GM12878 (cell line): ENCODE data around the gene C19orf18. TPM values are rescaled to one million over a fixed set of nuclear protein-coding genes. Genes with fewer than 3 reads are reported as not detected.

Source experiments
- ATAC-seq: fragments of 200-7000 bp; cut with Tn5 transposase; 3 replicates; pipeline ENCODE4 v1.9.1; 2020; ENCODE audit warnings: mild to moderate bottlenecking, moderate library complexity
- BruUV-seq: library from RNA; stranded (reverse); fragments of 400-500 nt; replicated peaks from 2 replicates; lab custom pipeline; 2021; lab: Mats Ljungman, UMichigan
- CTCF ChIA-PET: fragments of 300-600 bp; sonication (Branson Sonifier 250); formaldehyde crosslinking; extraction: SDS; loops from one replicate; lab custom pipeline; 2021; ENCODE audit warnings: inconsistent platforms; lab: Yijun Ruan, JAX
- POLR2A ChIA-PET: fragments of 350-600 bp; formaldehyde crosslinking; extraction: SDS; loops from one replicate; lab custom pipeline; 2021; ENCODE audit warnings: inconsistent platforms; lab: Charles Lee
- RAD21 ChIA-PET: fragments of 300-600 bp; sonication (Branson Sonifier 250); formaldehyde crosslinking; loops from one replicate; lab custom pipeline; 2023; ENCODE audit warnings: antibody characterized with exemption; ENCODE audit not compliant: unreplicated experiment; lab: Charles Lee
- SMC1A ChIA-PET: fragments of 300-600 bp; sonication (Branson Sonifier 250); formaldehyde crosslinking; loops from one replicate; lab custom pipeline; 2023; ENCODE audit not compliant: unreplicated experiment, uncharacterized antibody; lab: Charles Lee
- DNase-seq: peaks from one replicate; pipeline ENCODE4 v3.0.0-alpha.2; 2011; ENCODE audit warnings: low read depth, low spot score
- FAIRE-seq: peaks from 3 replicates; lab custom pipeline; 2011; peaks lifted over from hg19 to GRCh38; lab: Jason Lieb, UNC
- H2AFZ ChIP-seq: 2 replicates; pipeline ENCODE4 v1.6.0; 2011; ENCODE audit warnings: low read depth, low read length, control low read depth; ENCODE audit not compliant: control insufficient read depth
- H3K27ac ChIP-seq: 2 replicates; pipeline ENCODE4 v1.5.1; 2011; ENCODE audit warnings: control low read depth; ENCODE audit not compliant: control insufficient read depth, insufficient read depth
- H3K27me3 ChIP-seq, 2 experiments: replicated peaks in 1 of 2; 2 replicates each; pipeline versions ENCODE4 v1.6.0 to v1.6.1; 2011; ENCODE audit warnings: low read length in 1 of 2; ENCODE audit not compliant: control insufficient read depth in 2 of 2, insufficient read depth in 2 of 2
- H3K36me3 ChIP-seq, 2 experiments: 2 replicates each; pipeline ENCODE4 v1.5.1; 2011; ENCODE audit warnings: low read length in 1 of 2; ENCODE audit not compliant: control insufficient read depth in 2 of 2, insufficient read depth in 2 of 2
- H3K4me1 ChIP-seq: 2 replicates; pipeline ENCODE4 v1.6.1; 2011; ENCODE audit warnings: mild to moderate bottlenecking, low read length, moderate library complexity, mixed read lengths; ENCODE audit not compliant: control insufficient read depth, insufficient read depth
- H3K4me2 ChIP-seq: 2 replicates; pipeline ENCODE4 v1.6.0; 2011; ENCODE audit warnings: control low read depth; ENCODE audit not compliant: control insufficient read depth, insufficient read depth
- H3K4me3 ChIP-seq: fragments of 200-600 bp; sonication (generic); 2 replicates; pipeline ENCODE4 v1.5.1; 2016
- H3K79me2 ChIP-seq: 2 replicates; pipeline ENCODE4 v1.6.0; 2011; ENCODE audit warnings: low read length; ENCODE audit not compliant: control insufficient read depth, insufficient read depth
- H3K9ac ChIP-seq: 2 replicates; pipeline ENCODE4 v1.8.0; 2011; ENCODE audit warnings: low read length, control low read depth, mixed read lengths; ENCODE audit not compliant: control insufficient read depth, insufficient read depth
- H3K9me3 ChIP-seq: replicated peaks from 3 replicates; pipeline ENCODE4 v1.5.1; 2011; ENCODE audit warnings: mild to moderate bottlenecking, low read length; ENCODE audit not compliant: control insufficient read depth, insufficient read depth
- H4K20me1 ChIP-seq: 2 replicates; pipeline ENCODE4 v1.6.0; 2011; ENCODE audit not compliant: control insufficient read depth, insufficient read depth
- ATF2 ChIP-seq: IDR thresholded peaks from 2 replicates; pipeline ENCODE4 v1.6.1; 2012; ENCODE audit warnings: low read length, inconsistent platforms
- BCL3 ChIP-seq: IDR thresholded peaks from 2 replicates; pipeline ENCODE4 v1.6.1; 2011; ENCODE audit warnings: borderline replicate concordance, low read depth, mild to moderate bottlenecking, moderate library complexity, low read length; ENCODE audit not compliant: insufficient read depth, poor library complexity, severe bottlenecking
- FOXM1 ChIP-seq: IDR thresholded peaks from 2 replicates; pipeline ENCODE4 v1.6.1; 2012; ENCODE audit warnings: low read depth, mild to moderate bottlenecking, inconsistent platforms, low read length, moderate library complexity
- HCFC1 ChIP-seq: fragments of 150-350 bp; IDR thresholded peaks from 2 replicates; pipeline ENCODE4 v1.6.1; 2014; ENCODE audit warnings: low read length
- IKZF2 ChIP-seq, 2 experiments: fragments of 450-650 bp; IDR thresholded peaks; 2 replicates each; pipeline ENCODE4 v1.6.1; 2017; ENCODE audit warnings: mild to moderate bottlenecking in 2 of 2, moderate library complexity in 2 of 2
- NFIC ChIP-seq: IDR thresholded peaks from 2 replicates; pipeline ENCODE4 v1.6.1; 2012; ENCODE audit warnings: low read depth, mild to moderate bottlenecking, inconsistent platforms, low read length, moderate library complexity
- NFXL1 ChIP-seq: fragments of 450-650 bp; IDR thresholded peaks from 2 replicates; pipeline ENCODE4 v1.6.1; 2017; ENCODE audit warnings: antibody characterized with exemption, mild to moderate bottlenecking, borderline replicate concordance
- NRF1 ChIP-seq: conservative IDR thresholded peaks from 2 replicates; pipeline ENCODE4 v1.6.1; 2011; ENCODE audit warnings: mild to moderate bottlenecking, low read depth, low read length, improper control_type of control experiment
- POLR2AphosphoS2 ChIP-seq: IDR thresholded peaks from 2 replicates; pipeline ENCODE4 v1.6.1; 2011; ENCODE audit warnings: low read depth, mild to moderate bottlenecking, low read length, improper control_type of control experiment, moderate library complexity
- POLR2AphosphoS5 ChIP-seq: IDR thresholded peaks from 2 replicates; pipeline ENCODE4 v1.6.1; 2011; ENCODE audit warnings: mild to moderate bottlenecking, low read length, inconsistent platforms
- RAD21 ChIP-seq: IDR thresholded peaks from 2 replicates; pipeline ENCODE4 v1.6.1; 2011; ENCODE audit warnings: mild to moderate bottlenecking, low read depth, low read length, moderate library complexity; ENCODE audit not compliant: insufficient read depth
- SMAD5 ChIP-seq: IDR thresholded peaks from 2 replicates; pipeline ENCODE4 v1.6.1; 2016; ENCODE audit warnings: antibody characterized with exemption, low read depth
- STAT3 ChIP-seq: IDR thresholded peaks from 2 replicates; pipeline ENCODE4 v1.6.1; 2011; ENCODE audit warnings: low read depth, low read length, improper control_type of control experiment
- TAF1 ChIP-seq: IDR thresholded peaks from 2 replicates; pipeline ENCODE4 v1.6.1; 2011; ENCODE audit warnings: mild to moderate bottlenecking, low read depth, low read length, borderline replicate concordance
- ZNF274 ChIP-seq: IDR thresholded peaks from one replicate; pipeline ENCODE4 v1.8.0; 2011; ENCODE audit not compliant: insufficient read length, insufficient read depth
- ZZZ3 ChIP-seq: IDR thresholded peaks from 2 replicates; pipeline ENCODE4 v1.6.1; 2011; ENCODE audit warnings: low read depth; ENCODE audit not compliant: control insufficient read depth, insufficient read length
- WGBS: methylation state at CpG from one replicate; pipeline ENCODE4 v1.1.6; 2016; ENCODE audit warnings: low lambda C conversion rate; ENCODE audit not compliant: insufficient replicate concordance, insufficient coverage; ENCODE audit errors: missing lambda C conversion rate; 5-methylcytosine and 5-hydroxymethylcytosine counted together
- in situ Hi-C: fragments of 300-500 bp; cut with MboI; formaldehyde crosslinking; loops from 9 replicates; pipeline ENCODE4 v1.14.3; 2018; ENCODE audit warnings: mixed read lengths
- intact Hi-C: fragments of 100-400 bp; cut with micrococcal nuclease; formaldehyde crosslinking; loops from one replicate; pipeline ENCODE4 v1.14.2; 2022; ENCODE audit not compliant: unreplicated experiment
- polyA plus RNA-seq, 11 experiments: library from polyadenylated mRNA; depleted of rRNA in 4 of 11; unstranded in 6 of 11; stranded (reverse) in 5 of 11; fragments of >200 nt; fragmentation: Nextera tagmentation in 4 of 11; fragmentation: Illumina TruSeq in 1 of 11; extraction: Ambion mirVana in 4 of 11; extraction: Trizol in 1 of 11; gene quantifications; 1 replicate in 1 of 11; 2 replicates in 10 of 11; pipeline versions ENCODE4 v1.2.1 to v1.2.3, GENCODE V29; 2011 to 2016; ENCODE audit warnings: inconsistent platforms in 2 of 11, missing spikeins in 2 of 11, low read depth in 1 of 11
- total RNA-seq, 4 experiments: library from RNA; depleted of rRNA in 3 of 4; stranded (reverse); fragments of >200 nt in 3 of 4; fragmentation: Illumina TruSeq in 1 of 4; extraction: Trizol in 1 of 4; gene quantifications; 2 replicates each; pipeline versions ENCODE4 v1.2.1 to v1.2.3, GENCODE V29; 2013 to 2021

C19orf18 gene
- total and polyA plus RNA-seq, 10 of the 15 experiments (the other 5 are each of a cell fraction or from before 2014, with no cell fraction given) = 0.12 to 0.29 (median 0.21) TPM; not detected in 7

GRCh38 chr19:57964761-57965160, 9.6 kb downstream of the C19orf18 start:
- no peak overlapping the region for H3K9ac ChIP-seq
- H3K79me2 ChIP-seq = no peaks in the 10 kb centered on the region
- H4K20me1 ChIP-seq = no peaks in the 10 kb centered on the region
- ATAC-seq (no peak), FAIRE-seq (no peak), DNase-seq (no peak)
- H3K27ac ChIP-seq = no peak overlapping the region
- 72% methylated on average over 8 of the region's 8 CpGs for WGBS
- H3K27me3 ChIP-seq = no peaks in the 10 kb centered on the region
- intact Hi-C loops = no loop called here
- no peak overlapping the region for H3K4me2 ChIP-seq
- H3K4me3 ChIP-seq = no peak overlapping the region
- H3K9me3 ChIP-seq = peaks cover 5% of the 10 kb centered on the region; the same call in 2 of the 3 replicates
- ChIA-PET CTCF (no interaction called here), POLR2A (no interaction called here), RAD21 (no interaction called here), SMC1A (no interaction called here)
- no peaks in the 10 kb centered on the region for H3K4me1 ChIP-seq
- no peaks in the 10 kb centered on the region for H3K36me3 ChIP-seq
- no TSS peak for BruUV-seq
- no peak overlapping the region for H2AFZ ChIP-seq
- in situ Hi-C loops = no loop called here
- TF ChIP-seq NFXL1 = no peak
- TF ChIP-seq POLR2AphosphoS5 = no peak
- TF ChIP-seq RAD21 = no peak
- TF ChIP-seq NRF1 = no peak
- TF ChIP-seq TAF1 = no peak
- TF ChIP-seq SMAD5 = no peak

- no peaks in the 10 kb centered on the region for H3K36me3 ChIP-seq
- ATAC-seq = no peak
- H3K27me3 ChIP-seq = no peaks in the 10 kb centered on the region
- BruUV-seq = no TSS peak
- H3K79me2 ChIP-seq = no peaks in the 10 kb centered on the region
- H3K4me3 ChIP-seq = no peak overlapping the region
- WGBS = 7% methylated on average over 1 of the region's 1 CpG
- H3K4me2 ChIP-seq = no peak overlapping the region
- no peaks in the 10 kb centered on the region for H3K4me1 ChIP-seq
- intact Hi-C loops (no loop called here), in situ Hi-C loops (no loop called here)
- H3K9me3 ChIP-seq = peaks cover 5% of the 10 kb centered on the region; the same call in 1 of the 3 replicates
- ChIA-PET POLR2A (no interaction called here), CTCF (no interaction called here), RAD21 (no interaction called here), SMC1A (no interaction called here)
- FAIRE-seq = no peak
- H3K27ac ChIP-seq = no peak overlapping the region
- no peak for DNase-seq
- no peak overlapping the region for H2AFZ ChIP-seq
- H4K20me1 ChIP-seq = no peaks in the 10 kb centered on the region
- H3K9ac ChIP-seq = no peak overlapping the region
- no peak for TF ChIP-seq HCFC1
- no peak for TF ChIP-seq IKZF2 (IDR thresholded peaks at IDR 0.05)
- TF ChIP-seq POLR2AphosphoS2 = no peak
- TF ChIP-seq ATF2 = no peak
- no peak for TF ChIP-seq SMAD5
- TF ChIP-seq FOXM1 = no peak
- TF ChIP-seq BCL3 = no peak
- TF ChIP-seq ZZZ3 = no peak
- no peak for TF ChIP-seq ZNF274
- TF ChIP-seq NFIC = no peak
- TF ChIP-seq STAT3 = no peak
Measured at GRCh38 chr19:57961785-57962184, 12.5 kb downstream of the C19orf18 start.
